GM12891 (cell line): ENCODE results near the gene MEIKIN.

Experiments
- POLR2A ChIP-seq: IDR thresholded peaks from 2 replicates; pipeline ENCODE4 v1.6.1; 2011; ENCODE audit warnings: low read depth, low read length, control low read depth
- POLR2AphosphoS5 ChIP-seq: IDR thresholded peaks from 2 replicates; pipeline ENCODE4 v1.6.1; 2011; ENCODE audit warnings: low read depth, low read length, control low read depth
- POU2F2 ChIP-seq: IDR thresholded peaks from 2 replicates; pipeline ENCODE4 v1.6.1; 2011; ENCODE audit warnings: low read depth, mild to moderate bottlenecking, control low read depth, low read length, moderate library complexity

DNA sequence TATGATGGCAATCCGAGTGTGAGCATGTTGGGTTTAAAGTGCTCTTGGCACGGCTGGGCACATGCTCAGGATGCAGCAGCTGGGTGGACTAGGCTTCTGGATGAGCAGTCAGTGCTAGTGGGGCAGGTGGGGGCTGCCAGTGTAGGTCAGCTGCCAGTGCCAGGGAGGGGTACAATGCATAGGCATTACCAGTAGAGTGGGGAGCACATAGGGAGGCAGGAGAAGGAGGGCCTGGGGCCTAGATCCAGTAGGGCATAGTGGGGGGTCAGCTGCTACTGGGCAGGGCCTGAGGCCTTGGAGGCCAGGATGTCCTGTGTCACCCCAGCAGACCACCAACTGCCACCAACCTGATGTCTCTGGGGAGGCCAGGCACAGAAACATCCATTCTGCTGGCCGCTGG is 41.8 kb upstream of the MEIKIN start:
- TF ChIP-seq POLR2A: no peak
- no peak for TF ChIP-seq POU2F2
- TF ChIP-seq POLR2AphosphoS5: no peak
